HG02938 (cell line): ENCODE data around the gene LKAAEAR1.

Experiments
- ATAC-seq: cut with Tn5 transposase; IDR thresholded peaks from one replicate; pipeline ENCODE4 v1.9.1; 2021; ENCODE audit warnings: mild to moderate bottlenecking, moderate library complexity; ENCODE audit not compliant: unreplicated experiment

The LKAAEAR1 gene

GRCh38 chr20:64111841-64112641 lies 27.8 kb upstream of the LKAAEAR1 start:
- ATAC-seq, result no peak

- ATAC-seq, result no peak
Measured at GRCh38 chr20:64110411-64111068, 26.3 kb upstream of the LKAAEAR1 start.

DNA sequence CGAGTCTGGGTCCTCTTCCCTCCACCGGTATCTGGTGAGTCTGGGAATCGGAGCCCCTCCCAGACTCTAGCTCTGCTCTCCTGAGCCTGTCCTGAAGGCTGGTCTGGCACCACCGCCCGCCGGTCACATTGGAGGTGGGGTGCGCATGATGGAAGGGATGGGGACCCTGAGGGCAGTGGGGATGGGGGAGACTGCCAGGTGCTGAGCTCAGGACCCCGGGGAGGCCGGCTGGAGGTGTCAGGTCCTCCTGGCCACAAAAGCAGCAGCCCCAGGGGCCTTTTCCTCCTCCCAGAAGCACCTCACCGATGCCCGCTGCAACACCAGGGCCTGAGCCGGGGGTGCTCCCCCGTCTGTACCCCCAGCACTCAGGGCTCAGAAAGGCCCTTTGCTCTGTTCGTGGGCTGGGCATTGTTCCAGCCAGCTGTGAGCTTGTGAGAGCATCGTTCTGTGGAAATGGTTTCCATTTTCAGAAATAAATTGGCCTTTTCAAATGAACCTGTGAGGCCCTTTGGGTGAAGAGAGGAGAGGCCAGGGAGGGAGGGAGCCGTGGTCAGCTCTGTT lies 25.7 kb upstream of the LKAAEAR1 start:
- no peak for ATAC-seq

DNA sequence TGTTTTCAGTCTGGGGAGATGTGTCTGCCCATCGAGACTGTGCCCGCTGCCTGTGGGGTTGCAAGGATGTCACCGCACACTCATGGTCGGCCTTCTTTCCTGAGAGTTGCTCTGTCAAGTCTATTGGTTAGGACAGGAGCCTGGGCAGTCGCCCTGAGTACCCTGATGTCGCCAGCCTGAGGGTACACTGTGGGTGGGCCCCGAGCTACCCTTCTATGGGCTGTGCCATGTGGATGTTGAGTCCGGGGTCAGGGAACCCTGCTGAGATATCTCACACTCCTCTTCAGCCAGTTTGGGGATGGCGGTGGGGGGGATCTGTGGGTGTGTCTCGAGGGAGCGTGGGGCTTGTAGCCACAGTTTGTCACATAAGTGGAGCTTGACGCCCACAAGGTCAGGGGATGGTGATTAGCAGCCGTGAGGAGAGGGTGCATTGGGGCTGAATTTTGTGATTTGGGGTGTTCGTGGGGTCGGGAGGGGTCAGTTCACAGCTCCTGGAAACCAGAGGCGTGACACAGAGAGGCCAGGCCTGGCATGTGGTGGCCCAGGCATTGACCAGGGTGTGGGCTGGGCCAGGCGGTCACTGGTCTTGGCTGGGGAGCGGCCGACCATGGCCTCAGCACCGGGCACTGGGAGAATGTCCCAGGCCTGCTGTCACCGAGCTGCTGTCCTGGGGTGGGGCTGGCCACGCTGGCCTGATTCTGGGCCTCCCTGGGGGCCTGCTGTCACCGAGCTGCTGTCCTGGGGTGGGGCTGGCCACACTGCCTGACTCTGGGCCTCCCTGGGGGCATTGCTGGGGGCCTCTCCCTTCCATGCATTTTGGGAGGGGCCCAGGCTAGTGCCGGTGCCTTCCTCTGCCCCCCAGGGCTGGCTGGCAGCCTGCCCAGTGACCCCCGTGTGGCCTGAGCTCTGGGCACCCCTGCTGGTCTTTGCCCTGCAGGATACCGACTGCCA lies 24.8 kb upstream of the LKAAEAR1 start:
- no peak for ATAC-seq

DNA sequence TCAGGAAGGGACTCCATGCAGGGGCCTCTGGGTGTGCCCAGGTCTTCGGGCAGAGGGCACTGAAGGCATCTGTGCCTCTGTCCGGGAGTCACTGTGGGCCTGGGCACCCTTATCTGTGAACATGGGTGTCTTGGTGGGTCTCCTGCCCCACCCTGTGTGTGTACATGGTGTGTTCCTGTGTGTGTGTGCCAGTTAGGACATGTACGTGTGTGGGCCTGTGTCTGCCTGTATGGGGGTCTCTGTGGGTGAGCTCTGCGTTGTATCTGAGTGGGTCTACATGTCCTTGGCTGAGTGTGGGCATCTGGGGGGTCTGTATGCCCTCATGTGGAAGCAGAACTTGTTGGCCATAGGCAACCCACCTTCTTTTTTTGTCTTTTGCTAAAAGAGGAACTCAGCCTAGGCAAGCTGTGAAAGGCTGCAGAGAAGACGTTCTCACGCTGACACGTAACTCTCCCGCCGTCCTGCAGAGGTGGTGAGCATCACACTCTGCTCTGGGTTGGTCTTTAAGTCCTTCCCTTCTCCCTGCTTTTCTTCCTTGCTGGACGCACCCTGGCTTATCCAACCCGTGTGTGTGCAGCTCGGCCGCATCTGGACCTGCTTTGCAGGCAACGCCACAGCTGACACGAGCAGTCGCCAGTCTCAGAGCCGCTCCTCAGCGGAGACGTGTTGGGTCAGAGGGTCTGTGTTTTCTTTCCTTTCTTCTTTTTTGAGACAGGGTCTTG lies 23.7 kb upstream of the LKAAEAR1 start:
- ATAC-seq, result no peak

- ATAC-seq, result no peak
Measured at GRCh38 chr20:64106981-64107735, 23.0 kb upstream of the LKAAEAR1 start, which contains the start of gene NPBWR2. Gene NPBWR2, minus strand, starts transcription at chr20:64107565. Its CDS starts 734 bp downstream, at chr20:64106831.

DNA sequence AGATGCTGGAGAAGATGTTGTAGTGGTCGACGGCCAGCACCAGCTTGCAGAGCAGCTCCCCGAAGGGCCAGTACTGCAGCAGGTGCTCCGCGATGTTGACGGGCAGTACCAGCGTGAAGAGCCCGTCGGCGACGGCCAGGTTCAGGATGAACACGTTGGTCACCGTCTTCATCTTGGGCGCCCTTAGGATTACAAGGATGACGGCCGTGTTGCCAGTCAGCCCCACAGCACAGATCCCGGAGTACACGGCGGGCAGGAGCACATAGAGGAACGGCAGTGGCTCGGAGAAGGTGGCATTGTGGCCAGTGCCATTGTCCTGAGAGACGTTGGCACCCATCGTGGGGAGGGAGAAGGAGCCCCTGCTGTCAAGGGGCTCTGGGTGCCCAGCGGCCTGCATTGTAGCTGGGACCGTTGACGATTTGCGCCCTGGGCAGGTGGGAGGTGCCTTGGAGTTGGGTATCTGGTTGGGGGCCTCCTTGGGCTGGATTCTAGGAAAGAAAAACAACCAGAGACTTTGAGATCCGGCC lies 22.3 kb upstream of the LKAAEAR1 start:
- no peak for ATAC-seq

GRCh38 chr20:64105846-64106434 lies 21.7 kb upstream of the LKAAEAR1 start:
- ATAC-seq, result no peak

- no peak for ATAC-seq
Measured at GRCh38 chr20:64104667-64105451, 20.7 kb upstream of the LKAAEAR1 start.

DNA sequence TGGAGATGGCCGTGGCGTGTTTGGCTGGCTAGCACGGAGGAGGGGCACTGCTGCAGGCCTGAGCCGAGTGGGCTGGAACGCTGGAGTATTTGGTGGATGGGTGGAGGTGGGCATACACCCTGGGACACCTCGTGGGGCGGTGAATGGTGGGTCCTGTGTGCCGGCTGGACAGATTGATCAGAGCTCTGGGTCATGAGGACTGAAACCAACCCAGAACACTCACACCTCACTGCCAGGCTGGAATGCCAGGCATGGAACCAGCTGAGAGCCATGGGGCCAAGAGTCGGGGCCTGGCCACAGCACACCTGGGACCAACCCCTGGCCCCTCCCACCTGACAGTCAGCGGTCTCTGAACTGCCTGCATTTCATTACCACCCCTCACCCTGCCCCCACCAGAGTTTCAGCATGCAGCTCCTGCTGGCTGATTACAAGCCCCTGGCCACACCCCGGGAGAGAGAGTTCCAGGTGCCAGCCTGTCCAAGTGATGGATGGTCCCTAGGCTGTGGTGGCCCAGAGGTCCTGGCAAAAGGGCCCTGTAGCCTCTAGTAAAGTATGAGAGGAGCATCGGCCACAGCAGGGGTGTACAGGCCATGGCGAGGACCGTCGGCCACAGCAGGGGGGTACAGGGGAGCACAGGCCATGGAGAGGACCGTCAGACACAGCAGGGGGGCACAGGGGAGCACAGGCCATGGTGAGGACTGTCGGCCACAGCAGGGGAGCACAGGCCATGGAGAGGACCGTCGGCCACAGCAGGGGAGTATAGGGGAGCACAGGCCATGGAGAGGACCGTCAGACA lies 19.9 kb upstream of the LKAAEAR1 start:
- no peak for ATAC-seq

GRCh38 chr20:64102647-64103354 lies 18.6 kb upstream of the LKAAEAR1 start:
- ATAC-seq, result no peak

GRCh38 chr20:64101731-64102621 lies 17.8 kb upstream of the LKAAEAR1 start:
- no peak for ATAC-seq

DNA sequence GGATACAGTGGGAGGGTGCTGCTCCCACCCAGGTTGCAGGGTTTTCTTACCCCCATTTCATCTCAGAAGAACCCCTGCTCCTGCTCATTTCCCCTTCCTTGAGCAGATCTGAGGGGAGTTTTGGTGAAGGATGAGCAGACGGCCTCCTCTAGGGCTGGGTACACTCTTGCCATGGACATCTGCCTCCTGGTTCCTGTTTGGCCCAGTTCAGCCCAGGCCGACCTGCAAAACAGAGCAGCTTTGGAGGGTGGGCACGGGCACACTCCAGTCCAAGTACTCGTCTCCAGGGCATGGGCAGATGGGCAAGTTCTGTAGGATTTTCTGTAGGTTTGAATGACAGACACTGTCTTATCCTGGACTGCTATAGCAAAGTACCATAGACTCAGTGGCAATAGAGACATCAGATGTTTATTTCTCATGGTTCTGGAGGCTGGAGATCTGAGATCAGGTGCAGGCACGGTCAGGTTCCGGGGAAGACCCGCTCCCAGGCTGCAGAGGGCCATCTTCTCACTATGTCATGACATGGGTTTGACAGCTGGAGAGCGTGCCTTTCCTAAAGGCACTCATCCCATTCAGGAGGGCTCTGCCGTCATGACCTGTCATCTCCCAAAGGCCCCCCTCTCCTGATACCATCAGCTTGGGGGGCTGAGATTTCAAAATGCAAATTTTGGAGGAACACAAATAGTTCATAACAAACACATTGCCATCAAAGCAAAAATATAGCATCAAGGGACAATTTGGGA lies 16.9 kb upstream of the LKAAEAR1 start:
- no peak for ATAC-seq

- ATAC-seq, result no peak
Measured at GRCh38 chr20:64100566-64100888, 16.3 kb upstream of the LKAAEAR1 start.

DNA sequence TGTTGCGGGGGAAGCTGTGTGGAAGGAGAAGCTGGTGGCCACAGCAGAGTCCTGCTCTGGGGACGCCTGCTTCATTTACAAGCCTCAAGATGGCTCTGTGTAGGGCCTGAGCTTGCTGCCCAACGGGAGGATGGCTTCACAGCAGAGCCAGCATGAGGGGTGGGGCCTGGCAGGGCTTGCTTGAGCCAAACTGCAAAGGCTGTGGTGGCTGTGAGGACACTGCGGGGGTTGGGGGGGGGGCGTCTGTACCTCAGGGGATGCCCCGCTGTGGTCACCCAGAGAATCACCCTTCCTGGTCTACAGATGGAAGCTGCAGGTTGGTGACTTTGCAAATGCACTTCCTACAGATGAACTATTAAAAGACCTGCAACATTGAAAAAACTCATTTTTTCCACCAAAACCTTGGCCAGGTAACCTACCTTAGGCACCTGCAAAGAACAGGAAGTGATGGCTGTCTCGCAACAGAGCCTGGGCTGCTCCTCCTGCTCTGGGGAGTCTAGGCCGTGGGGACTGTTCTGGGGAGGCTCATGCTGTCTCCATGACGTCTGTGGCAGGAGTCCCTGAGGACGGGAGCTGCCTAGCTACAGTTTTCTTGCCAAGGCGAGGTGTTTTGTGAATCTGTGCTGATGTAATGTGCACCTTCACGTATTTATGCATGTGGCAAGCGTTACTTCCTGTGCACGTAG lies 15.8 kb upstream of the LKAAEAR1 start:
- no peak for ATAC-seq
